Psoas muscle (tissue), 8 donors: ENCODE measurements around the gene SLC4A9. TPM values are rescaled to one million over a fixed set of nuclear protein-coding genes. Genes with fewer than 3 reads are reported as not detected.
A peak's percentile ranks its signal among the peaks of the same experiment; 100 is the strongest.

Source experiments
- ATAC-seq, 4 donors: fragments of 200-7000 bp; cut with Tn5 transposase; one replicate each; pipeline ENCODE4 v1.9.1; 2020; ENCODE audit warnings: moderate library complexity in 3 of 4, mild to moderate bottlenecking in 2 of 4
- DNase-seq, 2 donors: peaks; one replicate each; pipeline ENCODE4 v3.0.0-alpha.2; 2020
- H3K27ac ChIP-seq: fragments of 200-600 bp; one replicate; pipeline ENCODE4 v1.8.0; 2022
- H3K27me3 ChIP-seq, 3 donors: fragments of 200-600 bp in 1 of 3; one replicate each; pipeline versions ENCODE4 v1.6.1 to v1.8.0; 2013 to 2022; ENCODE audit warnings: low read length in 2 of 3, mild to moderate bottlenecking in 2 of 3, moderate library complexity in 1 of 3; ENCODE audit not compliant: insufficient read depth in 3 of 3
- H3K36me3 ChIP-seq, 2 donors: fragments of 200-600 bp in 1 of 2; one replicate each; pipeline versions ENCODE4 v1.6.1 to v1.8.0; 2013 to 2022; ENCODE audit warnings: low read depth in 1 of 2, mild to moderate bottlenecking in 1 of 2, moderate library complexity in 1 of 2; ENCODE audit not compliant: insufficient read depth in 1 of 2
- H3K4me1 ChIP-seq: fragments of 200-600 bp; one replicate; pipeline ENCODE4 v1.8.0; 2022
- H3K4me3 ChIP-seq: fragments of 200-600 bp; one replicate; pipeline ENCODE4 v1.8.0; 2022; ENCODE audit warnings: mild to moderate bottlenecking
- H3K9me3 ChIP-seq: fragments of 200-600 bp; one replicate; pipeline ENCODE4 v1.8.0; 2022
- CTCF ChIP-seq: fragments of 200-600 bp; IDR thresholded peaks from one replicate; pipeline ENCODE4 v1.8.0; 2022; ENCODE audit warnings: antibody characterized with exemption
- WGBS, 3 donors: extraction: QIAGEN DNeasy Blood & Tissue Kit; methylation state at CpG; one replicate each; pipeline versions ENCODE4 v1.1.6 to v1.1.7; 2013; 5-methylcytosine and 5-hydroxymethylcytosine counted together
- intact Hi-C, 2 donors: fragments of 100-400 bp; cut with DNase I; formaldehyde crosslinking; loops; one replicate each; pipeline versions ENCODE4 v1.11.0 to v1.14.2; 2022
- polyA plus RNA-seq, 3 donors: library from polyadenylated mRNA; stranded (reverse); fragments of 200-250 nt; gene quantifications; one replicate each; pipeline ENCODE4 v1.2.3, GENCODE V29; 2013
- total RNA-seq, 4 donors: library from RNA; stranded (reverse); fragmentation: NEBNext Ultra II Directional in 2 of 4; extraction: Animal tissue kit (Norgen Biotek cat#: 25700) in 2 of 4; gene quantifications; one replicate each; pipeline versions ENCODE4 v1.2.1 to v1.2.4, GENCODE V29; 2021 to 2023
- donor health status: healthy with polysubstance abuse.
- donor health status: DM: no; HTN: no; CAD: no; lungs with moderate emphysema.
- donor health status: Bipolar disorder and iron deficiency.
- donor health status: healthy.
- donor health status: DM: yes; HTN: yes; CAD: no.
- donor health status: DM: no; HTN: no; CAD: no.
- donor health status: DM: no; HTN: no; CAD: no.
- donor health status: DM: yes; HTN: yes; CAD: no.

The SLC4A9 gene
- total and polyA plus RNA-seq, 7 donors = 0.09 TPM; not detected in 6

GRCh38 chr5:140401362-140402257 is 41.6 kb downstream of the SLC4A9 start, which contains the start of gene ANKHD1:
TSS of gene ANKHD1 (plus strand) at chr5:140401833. CDS start at chr5:140401968, 135 bp downstream.
- intact Hi-C loops = loop anchor here (2.0 to 10.0 kb wide), 4 partner anchors 145 to 291 kb away; partner anchors contain the start of genes CD14 (in 1 of the 2), EIF4EBP3 (in 1 of the 2), HARS1 (in 1 of the 2) and HARS2 (in 1 of the 2)
- peak; percentile 89 to 92 (median 92) for ATAC-seq

GRCh38 chr5:140402258-140403074 is 42.5 kb downstream of the SLC4A9 start:
- no peaks in the 10 kb centered on the region for H3K9me3 ChIP-seq
- ATAC-seq = peak in 1 of 4 donors; percentile 4
- peak overlapping the region; percentile 98 for H3K27ac ChIP-seq
- 4 to 5% (median 4%) methylated on average over 36 of the region's 36 CpGs for WGBS, 3 donors
- TF ChIP-seq CTCF = no peak
- peaks cover 0 to 4% of the 10 kb centered on the region in 2 donors for H3K36me3 ChIP-seq
- H3K27me3 ChIP-seq = no peaks in the 10 kb centered on the region
- H3K4me3 ChIP-seq = peak overlapping the region; percentile 98
- H3K4me1 ChIP-seq = peaks cover 31% of the 10 kb centered on the region
- DNase-seq = peak in 1 of 2 donors; percentile 67
- intact Hi-C loops = loop anchor here (5.0 to 10.0 kb wide), 3 partner anchors 232 to 290 kb away; partner anchors contain the start of genes CD14 (in 1 of the 2), HARS1 (in 1 of the 2), HARS2 (in 1 of the 2) and IK (in 1 of the 2)

More at GRCh38 chr5:140401362-140402257, 41.6 kb downstream of the SLC4A9 start, which contains the start of gene ANKHD1:
- no peaks in the 10 kb centered on the region for H3K27me3 ChIP-seq
- H3K4me3 ChIP-seq = peak within 1 kb of the TSS; percentile 98
- no peaks in the 10 kb centered on the region for H3K9me3 ChIP-seq
- peaks cover 0 to 4% of the 10 kb centered on the region in 2 donors for H3K36me3 ChIP-seq
- H3K27ac ChIP-seq = peak within 1 kb of the TSS; percentile 98
- peaks cover 31% of the 10 kb centered on the region for H3K4me1 ChIP-seq
- no peak for TF ChIP-seq CTCF
- 0 to 1% (median 1%) methylated on average over 74 to 83 of the region's 83 CpGs for WGBS, 3 donors
- DNase-seq = peak; percentile 98 to 99

- no peak for DNase-seq
- ATAC-seq = no peak
- H3K27ac ChIP-seq = peak overlapping the region; percentile 98
- no peak for TF ChIP-seq CTCF
- no peaks in the 10 kb centered on the region for H3K27me3 ChIP-seq
- WGBS, 3 donors = 64 to 70% (median 65%) methylated on average over 5 of the region's 5 CpGs
- H3K9me3 ChIP-seq = no peaks in the 10 kb centered on the region
- H3K4me1 ChIP-seq = peaks cover 32% of the 10 kb centered on the region
- H3K36me3 ChIP-seq = peaks cover 0 to 4% of the 10 kb centered on the region in 2 donors
- intact Hi-C loops = loop anchor here (5.0 to 10.0 kb wide), 3 partner anchors 231 to 289 kb away; partner anchors contain the start of genes CD14 (in 1 of the 2), HARS1 (in 1 of the 2), HARS2 (in 1 of the 2) and IK (in 1 of the 2)
- peak overlapping the region; percentile 98 for H3K4me3 ChIP-seq
Observed at GRCh38 chr5:140403613-140404012, 43.6 kb downstream of the SLC4A9 start.

- intact Hi-C loops = loop anchor here (10.0 kb wide), 2 partner anchors 226 to 236 kb away; partner anchors contain the start of genes CD14 (in 1 of the 2), IK (in 1 of the 2), NDUFA2 (in 1 of the 2) and TMCO6 (in 1 of the 2)
- no peak overlapping the region for H3K4me3 ChIP-seq
- peak; percentile 18 to 68 (median 50) for ATAC-seq
- peak overlapping the region; percentile 46 for H3K27ac ChIP-seq
- WGBS, 3 donors = 31 to 43% (median 35%) methylated on average over 4 of the region's 4 CpGs
- H3K36me3 ChIP-seq = peaks cover 0 to 4% of the 10 kb centered on the region in 2 donors
- no peaks in the 10 kb centered on the region for H3K9me3 ChIP-seq
- TF ChIP-seq CTCF = no peak
- H3K27me3 ChIP-seq = no peaks in the 10 kb centered on the region
- DNase-seq = no peak
- H3K4me1 ChIP-seq = peaks cover 26% of the 10 kb centered on the region
Observed at GRCh38 chr5:140408750-140409241, 48.8 kb downstream of the SLC4A9 start.
